ENCODE data around the gene USP15. TPM values are rescaled to one million over a fixed set of nuclear protein-coding genes. Genes with fewer than 3 reads are reported as not detected.
A peak's percentile ranks its signal among the peaks of the same experiment; 100 is the strongest.

The USP15 gene
- total and polyA plus RNA-seq, 8 donors, result 42.2 to 107 (median 48.4) TPM

- Histone ChIP-seq H3K9me3 (no peaks in the 10 kb centered on the region), H3K36me3 (no peaks in the 10 kb centered on the region), H3K27me3 (no peaks in the 10 kb centered on the region), H3K27ac (peak overlapping the region in 1 of 2 donors; percentile 89), H3K4me3 (no peak overlapping the region), H3K4me1 (peaks cover 4 to 58% of the 10 kb centered on the region in 2 donors)
- peak in 1 of 4 donors; percentile 10 for DNase-seq
- ATAC-seq, result no peak
- TF ChIP-seq CTCF (IDR thresholded peaks at IDR 0.05), result no peak
- intact Hi-C loops (cut with DNase I), result no loop called here
These were observed 44.7 kb upstream of the USP15 start for GRCh38 chr12:62215506-62215905.

DNA sequence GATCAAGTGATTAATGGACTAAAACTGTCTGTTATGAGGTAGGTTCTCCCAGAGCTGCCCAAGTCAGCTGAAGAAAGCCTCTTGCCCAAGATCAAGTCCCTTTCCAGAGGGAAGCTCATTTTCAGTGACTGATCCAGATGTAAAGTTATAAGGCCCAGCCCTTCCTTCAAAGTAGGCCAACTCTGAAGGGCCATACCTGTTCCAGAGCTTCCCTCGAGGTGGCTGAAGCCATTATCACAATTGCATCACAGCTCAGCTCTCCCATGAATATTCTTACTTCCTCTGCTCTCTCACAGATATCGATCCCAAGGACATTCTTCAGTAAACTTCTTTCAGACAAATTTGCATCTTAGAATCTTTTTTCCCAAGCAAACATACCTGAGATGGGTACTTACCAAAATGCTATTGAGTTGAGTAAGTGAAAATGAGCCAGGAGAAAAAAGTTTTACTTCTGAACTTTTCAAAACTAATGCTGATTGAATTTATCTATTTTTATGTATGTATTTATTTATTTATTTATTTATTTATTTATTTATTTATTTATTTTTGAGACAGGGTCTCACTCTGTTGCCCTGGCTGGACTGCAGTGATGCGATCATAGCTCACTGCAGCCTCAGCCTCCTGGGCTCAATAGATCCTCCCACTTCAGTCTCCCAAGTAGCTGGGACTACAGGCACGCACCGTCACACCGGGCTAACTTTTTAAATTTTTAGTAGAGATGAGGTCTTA, 42.6 kb upstream of the USP15 start:
- no peak for ATAC-seq
- intact Hi-C loops (cut with DNase I), result no loop called here
- no peak overlapping the region for H3K4me3 ChIP-seq
- no peaks in the 10 kb centered on the region for H3K27me3 ChIP-seq
- H3K9me3 ChIP-seq, result no peaks in the 10 kb centered on the region
- DNase-seq, result no peak
- H3K27ac ChIP-seq, result peak overlapping the region in 1 of 2 donors; percentile 89
- H3K4me1 ChIP-seq, result peaks cover 4 to 40% of the 10 kb centered on the region in 2 donors
- no peak for TF ChIP-seq CTCF (IDR thresholded peaks at IDR 0.05)
- H3K36me3 ChIP-seq, result no peaks in the 10 kb centered on the region

DNA sequence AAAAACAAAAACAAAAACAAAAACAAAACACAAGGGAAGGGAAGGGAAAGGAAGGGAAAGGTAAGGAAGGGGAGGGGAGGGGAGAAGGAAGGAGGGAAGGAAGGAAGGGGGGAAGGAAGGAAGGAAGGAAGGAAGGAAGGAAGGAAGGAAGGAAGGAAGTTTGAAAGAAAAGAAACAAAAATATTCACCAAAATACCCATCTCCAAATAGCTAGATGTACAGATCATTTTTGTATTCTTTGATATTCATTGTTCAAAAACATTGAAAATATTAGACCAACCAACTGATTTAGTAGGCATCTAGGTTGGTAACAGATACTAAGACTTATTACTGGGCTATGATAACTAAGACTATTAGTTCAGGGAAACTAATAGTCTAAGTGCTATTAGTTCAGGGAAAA, 39.1 kb upstream of the USP15 start:
- H3K4me3 ChIP-seq, result no peak overlapping the region
- H3K36me3 ChIP-seq, result no peaks in the 10 kb centered on the region
- no peak for TF ChIP-seq CTCF (IDR thresholded peaks at IDR 0.05)
- no peaks in the 10 kb centered on the region for H3K27me3 ChIP-seq
- no peaks in the 10 kb centered on the region for H3K9me3 ChIP-seq
- H3K4me1 ChIP-seq, result peaks cover 0 to 17% of the 10 kb centered on the region in 2 donors
- no peak overlapping the region for H3K27ac ChIP-seq
- intact Hi-C loops (cut with DNase I), result no loop called here
- ATAC-seq (no peak), DNase-seq (no peak)

- DNase-seq (no peak), ATAC-seq (no peak)
- Histone ChIP-seq H3K27me3 (no peaks in the 10 kb centered on the region), H3K4me1 (no peaks in the 10 kb centered on the region), H3K36me3 (no peaks in the 10 kb centered on the region), H3K4me3 (no peak overlapping the region), H3K9me3 (no peaks in the 10 kb centered on the region), H3K27ac (no peak overlapping the region)
- intact Hi-C loops (cut with DNase I), result no loop called here
- TF ChIP-seq CTCF (IDR thresholded peaks at IDR 0.05), result no peak
These were observed 35.6 kb upstream of the USP15 start for GRCh38 chr12:62224601-62225000.

- H3K4me1 ChIP-seq, result no peaks in the 10 kb centered on the region
- H3K36me3 ChIP-seq, result no peaks in the 10 kb centered on the region
- no peaks in the 10 kb centered on the region for H3K9me3 ChIP-seq
- intact Hi-C loops (cut with DNase I), result no loop called here
- H3K4me3 ChIP-seq, result no peak overlapping the region
- TF ChIP-seq CTCF (IDR thresholded peaks at IDR 0.05), result no peak
- no peak overlapping the region for H3K27ac ChIP-seq
- no peaks in the 10 kb centered on the region for H3K27me3 ChIP-seq
- ATAC-seq (no peak), DNase-seq (no peak)
These were observed 33.1 kb upstream of the USP15 start for GRCh38 chr12:62227091-62227490.
